HG02970 (cell line): ENCODE measurements around the gene NFIC.
"Not testable (repeated sequence)": the region's sequence is repeated elsewhere in the genome, so short reads cannot be mapped to it uniquely, and the experiment has no call there.

Experiments used
- ATAC-seq: cut with Tn5 transposase; IDR thresholded peaks from one replicate; pipeline ENCODE4 v1.9.1; 2021; ENCODE audit warnings: mild to moderate bottlenecking, moderate library complexity, moderate number of reproducible peaks; ENCODE audit not compliant: unreplicated experiment, low FRiP score

The NFIC gene

DNA sequence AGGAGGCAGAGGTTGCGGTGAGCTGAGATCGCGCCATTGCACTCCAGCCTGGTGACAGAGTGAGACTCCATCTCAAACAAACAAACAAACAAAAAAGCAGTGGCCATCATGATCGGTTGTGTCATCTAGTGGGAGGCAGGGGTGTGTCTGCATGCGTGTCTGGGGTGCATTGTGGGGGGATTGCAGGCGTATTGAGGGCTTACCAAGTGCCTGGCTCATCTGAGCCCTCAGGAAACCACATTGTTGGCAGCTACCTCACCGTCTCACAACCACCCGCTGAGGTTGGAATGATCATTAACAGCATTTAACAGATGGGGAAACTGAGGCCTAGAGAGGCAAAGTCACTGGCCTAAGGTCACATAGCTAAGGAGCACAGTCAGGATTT lies 30.5 kb downstream of the NFIC start:
- ATAC-seq: no peak

DNA sequence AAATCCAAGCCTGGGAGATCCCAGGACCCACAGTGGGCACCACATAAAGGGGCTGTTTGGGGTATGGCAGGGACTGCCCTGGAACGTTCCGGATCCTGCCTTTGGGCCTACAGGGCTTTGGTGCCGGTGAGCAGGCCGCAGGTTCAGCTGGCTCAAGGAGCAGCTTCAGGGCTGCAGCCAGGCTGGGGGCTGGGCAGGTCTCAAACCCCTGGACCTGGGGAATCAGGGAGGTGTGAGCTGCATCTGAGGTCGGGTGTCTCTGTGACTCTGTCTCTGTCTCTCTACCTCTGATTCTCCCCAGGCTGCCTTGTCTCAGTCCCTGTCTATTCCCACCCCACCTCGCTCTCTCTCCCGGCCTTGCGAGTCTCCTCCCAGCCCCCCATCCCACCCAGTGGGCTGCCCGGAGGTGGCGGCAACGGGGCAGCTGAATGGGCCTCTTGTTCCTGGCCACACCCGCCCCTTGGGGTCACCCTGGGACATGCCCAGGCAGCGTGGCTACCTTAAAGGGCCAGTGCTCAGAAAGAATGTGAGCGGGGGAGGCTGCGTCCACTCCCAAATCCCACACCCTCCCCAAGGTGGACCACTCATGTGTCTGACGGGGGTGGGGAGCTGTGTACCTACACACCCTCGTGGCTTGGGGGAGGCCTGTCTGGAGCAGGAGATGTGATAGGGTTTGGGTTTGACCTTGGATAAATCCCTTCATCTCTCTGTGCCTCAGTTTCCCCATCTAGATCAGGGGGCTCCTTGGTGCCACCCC lies 31.1 kb downstream of the NFIC start:
- no peak for ATAC-seq

DNA sequence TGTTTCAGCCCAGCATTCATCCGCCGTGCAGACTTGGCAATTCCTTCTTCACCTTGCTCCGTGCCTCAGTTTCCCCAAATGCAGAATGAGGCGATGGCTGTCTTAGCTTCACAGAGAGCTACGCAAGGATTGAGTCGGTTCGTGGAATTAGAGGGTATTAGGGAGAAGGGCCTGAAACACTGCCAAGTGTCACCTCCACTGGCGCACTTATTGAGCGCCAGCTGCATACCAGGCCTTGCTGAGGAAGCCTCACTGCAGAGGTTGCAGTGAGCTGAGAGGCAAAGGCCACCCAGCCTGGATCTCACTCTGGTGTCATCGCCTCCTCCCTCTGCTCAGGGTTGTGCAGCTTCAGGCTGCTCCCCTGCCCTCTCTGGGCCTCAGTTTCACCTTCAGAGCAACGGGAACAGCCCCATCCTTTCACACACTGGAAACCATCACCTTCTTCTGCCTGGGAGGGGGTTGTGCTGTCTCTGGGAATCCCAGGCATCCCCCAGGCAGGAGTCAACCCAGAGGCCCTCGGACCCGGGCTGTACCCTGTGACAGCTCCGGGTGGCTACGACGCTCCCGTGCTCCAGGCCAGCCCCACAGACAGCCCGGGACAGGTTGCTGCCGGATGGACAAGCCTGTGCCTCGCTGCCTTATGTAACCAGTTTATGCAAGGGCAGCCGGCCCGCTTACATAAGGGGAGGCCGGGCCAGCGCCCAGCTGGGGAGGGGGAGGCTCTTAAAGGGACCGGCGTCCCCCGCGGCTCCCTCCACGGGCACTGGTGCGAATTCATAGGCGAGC lies 31.9 kb downstream of the NFIC start:
- no peak for ATAC-seq

DNA sequence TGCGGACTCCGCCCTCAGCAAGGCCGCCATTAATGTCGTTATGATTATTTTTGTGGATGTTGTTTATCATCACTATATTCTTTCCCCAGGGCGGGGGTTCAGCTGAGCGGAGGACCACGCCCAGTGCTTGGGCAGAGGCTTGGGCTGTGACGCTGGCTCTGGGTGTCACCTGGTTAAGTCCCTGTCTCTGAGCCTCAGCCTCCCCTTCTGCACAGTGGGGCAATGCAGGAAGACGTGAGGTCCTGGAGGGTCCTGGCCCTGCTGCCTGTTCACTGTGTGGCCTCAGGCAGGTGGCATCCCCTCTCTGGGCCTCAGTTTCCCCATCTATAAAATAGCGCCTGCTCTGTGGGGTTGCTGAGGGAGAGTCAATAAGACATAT lies 32.5 kb downstream of the NFIC start:
- no peak for ATAC-seq

DNA sequence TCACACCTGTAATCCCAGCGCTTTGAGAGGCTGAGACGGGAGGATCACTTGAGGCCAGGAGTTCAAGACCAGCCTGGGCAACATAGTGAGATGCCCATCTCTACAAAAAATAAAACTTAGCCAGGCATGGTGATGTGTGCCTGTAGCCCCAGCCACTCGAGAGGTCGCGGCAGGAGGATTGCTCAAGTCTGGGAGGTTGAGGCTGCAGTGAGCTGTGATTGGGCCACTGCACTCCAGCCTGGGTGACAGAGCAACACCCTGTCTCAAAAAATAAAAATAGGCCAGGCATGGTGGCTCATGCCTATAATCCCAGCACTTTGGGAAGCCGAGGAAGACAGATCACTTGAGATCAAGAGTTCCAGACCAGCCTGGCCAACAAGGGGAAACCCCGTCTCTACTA lies 32.9 kb downstream of the NFIC start:
- not testable (repeated sequence) for ATAC-seq

DNA sequence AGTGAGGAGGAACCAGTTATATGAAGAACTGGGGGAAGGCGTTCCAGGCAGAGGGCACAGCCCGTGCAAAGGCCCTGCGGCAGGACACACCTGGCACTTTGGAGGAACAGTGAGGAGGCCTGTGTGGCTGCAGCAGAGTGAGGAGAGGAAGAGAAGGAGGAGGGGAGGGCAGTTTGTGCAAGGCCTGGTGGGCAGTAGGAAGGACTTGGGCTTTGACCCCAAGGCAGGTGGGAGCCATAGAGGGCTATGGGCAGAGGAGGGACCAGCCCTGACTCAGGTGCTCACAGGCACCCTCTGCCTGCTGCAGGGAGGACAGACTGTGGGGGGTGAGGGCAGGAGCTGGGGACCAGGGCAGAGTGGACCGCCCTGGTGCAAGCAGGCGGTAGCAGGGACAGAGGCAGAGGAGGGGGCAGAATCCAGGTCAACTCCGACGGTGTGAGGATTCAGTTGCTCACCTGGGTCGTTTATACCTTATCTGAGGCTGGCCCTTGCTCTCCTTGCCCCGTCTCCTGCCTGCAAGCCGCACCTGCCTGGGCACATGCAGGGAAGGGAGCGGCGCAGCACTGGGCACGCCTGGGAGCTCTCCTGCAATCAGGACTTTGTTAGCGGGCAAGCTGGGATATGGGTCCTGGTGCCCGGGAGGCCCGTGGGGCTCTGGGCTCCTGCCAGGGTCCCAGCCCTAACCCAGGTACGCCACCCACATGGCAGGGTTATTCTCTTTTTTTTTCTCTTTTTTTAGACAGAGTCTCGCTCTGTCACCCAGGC lies 34.8 kb downstream of the NFIC start:
- ATAC-seq: no peak

DNA sequence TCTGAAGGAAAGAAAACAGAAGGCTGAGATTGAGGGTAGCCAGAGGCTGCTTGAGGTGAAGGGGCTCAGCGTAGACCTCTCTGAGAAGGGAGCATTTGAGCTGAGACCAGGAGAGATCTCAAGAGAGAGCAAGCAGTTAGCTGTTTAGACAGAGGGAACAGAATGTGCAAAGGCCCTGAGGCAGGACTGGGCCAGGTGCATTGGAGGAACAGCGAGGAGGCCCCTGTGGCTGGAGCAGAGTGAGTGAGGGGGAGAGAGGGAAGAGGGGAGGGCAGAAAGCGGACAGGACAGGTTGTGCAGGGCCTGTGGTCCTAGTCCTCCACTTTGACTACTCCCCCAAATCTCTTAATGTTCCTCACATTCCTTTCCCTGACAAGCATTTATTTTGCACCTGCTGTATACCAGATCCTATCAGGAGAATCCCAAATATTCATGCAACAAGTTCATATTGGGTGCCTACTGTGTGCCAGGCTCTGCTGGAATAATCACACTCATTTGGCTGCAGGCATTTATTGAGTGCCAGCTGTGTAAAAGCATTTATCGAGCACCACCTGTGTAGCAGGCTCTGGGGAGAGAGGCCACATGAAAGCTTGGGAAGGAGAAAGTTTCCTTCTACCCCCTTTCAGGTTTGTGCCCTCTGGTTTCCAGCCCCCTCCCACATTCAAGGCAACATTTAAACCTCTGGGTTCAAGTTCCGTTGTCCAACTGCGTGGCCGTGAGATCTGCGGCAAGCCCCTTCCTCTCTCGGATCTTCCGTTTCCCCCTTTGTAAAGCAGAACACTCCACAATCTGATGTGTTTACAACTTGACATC lies 36.5 kb downstream of the NFIC start:
- ATAC-seq: no peak

DNA sequence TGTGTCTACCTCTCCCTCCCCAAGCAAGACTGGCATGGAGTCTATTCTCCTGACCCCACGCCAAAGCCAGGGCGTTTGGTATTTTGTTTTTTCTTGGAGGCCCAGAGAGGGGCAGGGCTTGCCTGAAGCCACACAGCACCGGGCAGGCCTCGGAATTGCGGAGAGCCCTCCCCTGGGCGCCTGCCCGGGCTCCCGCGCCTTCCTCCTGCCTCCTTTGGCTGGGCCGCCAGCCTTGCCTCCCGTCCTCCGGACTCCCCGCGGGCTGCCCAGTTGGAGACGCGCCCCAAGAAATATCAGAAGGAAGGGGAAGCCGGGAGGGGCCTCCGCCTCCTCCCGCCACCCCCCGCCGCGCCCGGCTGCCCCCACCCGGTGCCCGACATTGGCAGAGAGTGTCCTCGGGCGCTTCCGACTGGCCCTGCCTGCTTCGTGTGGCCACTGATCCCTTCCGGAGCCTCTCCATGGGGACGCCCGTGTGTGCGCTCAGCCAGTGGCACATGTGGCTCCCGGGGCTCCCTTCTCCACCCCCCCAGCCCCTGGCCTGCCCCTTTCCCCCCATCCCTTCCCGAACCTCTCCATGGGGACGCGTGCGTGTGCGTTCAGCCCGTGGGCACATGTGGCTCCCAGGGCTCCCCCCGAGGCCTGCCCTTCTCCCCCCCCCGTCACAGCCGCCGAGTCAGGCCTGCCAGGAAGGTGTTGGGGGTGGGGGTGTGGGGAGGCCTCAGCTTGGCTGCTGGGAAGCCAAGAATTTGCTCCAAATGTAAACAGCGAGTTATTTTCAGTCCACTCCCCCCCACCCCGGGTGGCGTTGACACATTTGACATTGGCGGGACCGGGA lies 37.3 kb downstream of the NFIC start:
- ATAC-seq: no peak

DNA sequence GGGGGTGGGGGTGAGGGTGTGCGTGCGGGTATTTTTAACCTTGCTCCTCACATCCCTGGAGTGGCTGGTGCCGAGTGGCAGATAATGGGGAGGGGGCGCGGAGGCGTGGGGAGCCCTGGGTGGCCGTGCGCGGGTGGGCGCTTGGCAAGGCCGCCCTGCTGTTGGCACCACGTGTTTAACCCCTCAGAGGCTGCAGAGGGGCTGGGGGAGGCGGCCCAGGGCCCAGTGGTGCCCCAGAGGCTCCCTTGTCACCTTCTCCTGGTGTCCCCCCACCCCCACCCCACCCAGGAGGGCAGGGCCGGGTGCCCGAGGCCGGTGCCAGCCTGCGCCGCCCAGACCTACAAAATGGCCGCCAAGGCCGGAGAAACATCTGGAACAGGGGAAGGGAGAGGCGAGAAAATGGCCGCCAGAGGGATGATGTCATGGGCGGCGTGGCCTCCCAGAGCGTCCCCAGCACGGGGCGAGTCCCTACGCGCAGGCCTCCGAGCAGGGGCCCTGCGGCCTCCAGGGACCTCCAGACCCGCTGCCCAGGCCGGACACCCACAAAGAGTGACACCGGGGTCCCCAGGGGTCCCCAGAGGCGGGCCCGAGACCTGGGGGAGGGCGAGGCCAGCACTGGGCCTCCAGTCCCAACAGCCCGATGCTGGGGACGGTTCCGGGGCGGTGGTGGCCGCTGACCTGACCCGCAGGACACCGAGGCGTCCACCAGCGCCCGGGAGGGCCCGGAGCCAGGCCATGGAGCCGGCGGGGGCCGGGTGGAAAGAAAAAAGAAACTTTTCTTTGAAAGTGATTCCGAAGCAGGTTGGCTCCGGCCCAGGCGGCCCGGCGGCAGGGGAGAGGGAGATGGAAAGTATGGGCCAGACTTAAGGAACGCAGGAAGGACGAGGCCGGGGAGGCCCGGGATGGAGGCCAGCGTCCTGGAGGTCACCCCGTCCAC lies 38.2 kb downstream of the NFIC start:
- no peak for ATAC-seq

DNA sequence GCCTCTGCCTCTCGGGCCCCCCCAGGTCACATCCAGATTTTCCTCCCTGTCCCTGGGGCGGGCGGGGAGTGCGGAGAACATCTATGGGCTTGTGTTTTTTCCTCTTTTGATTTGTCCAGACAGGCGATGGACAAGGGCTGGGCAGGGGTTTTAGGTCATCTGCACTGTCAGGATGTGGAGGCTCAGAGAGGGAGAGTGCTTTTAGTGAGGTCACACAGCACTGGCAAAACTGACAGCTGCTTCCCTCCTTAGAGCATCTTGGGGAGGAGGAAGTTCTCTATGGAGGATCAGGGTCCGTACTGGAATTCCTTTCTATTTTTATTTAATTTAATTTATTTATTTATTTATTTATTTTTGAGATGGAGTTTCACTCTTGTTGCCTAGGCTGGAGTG lies 38.9 kb downstream of the NFIC start:
- ATAC-seq: no peak

DNA sequence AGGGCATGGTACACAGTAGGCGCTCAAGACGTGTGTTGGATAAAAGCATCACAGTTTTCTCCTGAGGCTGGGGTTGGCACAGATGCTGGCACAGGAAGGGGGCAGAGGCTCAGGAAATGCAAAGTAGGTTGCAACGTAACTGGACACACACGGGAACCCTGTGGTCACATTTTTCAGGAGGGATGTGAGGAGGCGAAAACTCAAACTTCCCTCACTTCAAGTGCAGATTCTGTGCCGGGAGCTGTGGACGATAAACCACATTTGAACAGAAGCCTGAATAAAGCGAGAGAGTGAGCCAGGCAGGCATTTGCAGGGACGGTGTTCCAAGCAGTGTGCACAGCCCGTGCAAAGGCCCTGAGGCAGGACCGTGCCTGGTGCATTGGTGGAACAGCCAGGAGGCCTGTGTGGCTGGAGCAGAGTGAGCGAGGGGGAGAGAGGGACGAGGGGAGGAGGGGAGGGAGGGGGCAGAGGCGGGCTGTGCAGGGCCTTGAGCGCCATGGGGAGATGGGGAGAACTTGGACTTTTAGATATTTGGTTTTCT lies 40.3 kb downstream of the NFIC start:
- ATAC-seq: no peak

DNA sequence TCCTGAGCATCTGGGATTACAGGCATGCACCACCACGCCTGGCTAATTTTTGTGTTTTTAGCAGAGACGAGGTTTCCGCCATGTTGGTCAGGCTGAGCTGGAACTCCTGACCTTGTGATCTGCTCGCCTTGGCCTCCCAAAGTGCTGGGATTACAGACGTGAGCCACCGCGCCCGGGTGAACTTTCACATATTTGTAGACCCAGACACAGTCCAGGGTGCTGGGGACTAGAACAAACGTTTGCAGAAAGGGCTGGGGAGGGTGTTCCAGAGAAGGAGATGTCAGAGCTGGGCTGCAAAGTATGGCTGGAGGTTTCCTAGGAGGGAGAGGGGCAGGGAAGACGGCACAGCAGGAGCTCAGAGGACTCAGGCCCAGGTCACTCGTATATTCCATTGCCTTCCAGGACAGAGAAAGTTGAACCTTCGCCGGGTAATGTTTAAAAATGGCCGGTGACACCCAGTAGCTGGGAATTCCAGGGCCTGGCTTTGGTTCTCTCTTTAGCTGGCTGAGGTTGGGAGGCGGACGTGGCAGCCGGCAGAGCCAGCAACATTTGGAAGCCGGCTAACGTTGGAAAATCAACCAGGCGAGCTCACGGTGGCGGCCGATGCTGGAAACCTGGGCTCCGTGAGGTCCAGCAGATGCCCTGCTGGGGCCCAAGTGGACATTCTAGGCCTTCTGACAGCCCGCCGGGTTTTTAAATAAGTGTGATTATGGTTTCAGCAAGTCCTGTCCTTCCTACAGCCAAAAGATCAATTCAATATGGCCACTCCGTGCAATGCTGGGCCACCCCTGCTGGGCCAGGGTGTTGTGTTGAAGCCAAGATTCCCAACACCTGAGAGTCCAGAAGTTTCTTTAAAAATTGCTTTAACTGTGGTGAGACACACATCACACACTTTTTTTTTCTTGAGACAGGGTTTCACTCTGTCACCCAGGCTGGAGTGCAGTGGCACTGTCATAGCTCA lies 41.5 kb downstream of the NFIC start:
- no peak for ATAC-seq

DNA sequence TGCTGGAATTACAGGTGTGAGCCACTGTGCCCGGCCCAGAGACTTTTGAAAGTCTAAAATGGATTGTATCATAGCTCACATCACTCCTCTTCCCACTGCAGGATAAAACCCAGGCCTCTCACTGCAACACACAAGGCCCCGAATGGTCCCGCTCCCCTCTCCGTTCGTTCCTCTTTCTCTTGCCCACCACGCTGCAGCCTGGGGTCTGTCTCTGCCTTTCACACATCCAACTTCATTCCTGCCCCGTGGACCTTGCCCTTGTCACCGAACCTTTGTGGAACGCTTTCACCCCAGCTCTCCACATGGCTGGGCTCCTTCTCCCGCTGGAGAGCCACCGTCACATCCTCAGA lies 42.6 kb downstream of the NFIC start:
- no peak for ATAC-seq

DNA sequence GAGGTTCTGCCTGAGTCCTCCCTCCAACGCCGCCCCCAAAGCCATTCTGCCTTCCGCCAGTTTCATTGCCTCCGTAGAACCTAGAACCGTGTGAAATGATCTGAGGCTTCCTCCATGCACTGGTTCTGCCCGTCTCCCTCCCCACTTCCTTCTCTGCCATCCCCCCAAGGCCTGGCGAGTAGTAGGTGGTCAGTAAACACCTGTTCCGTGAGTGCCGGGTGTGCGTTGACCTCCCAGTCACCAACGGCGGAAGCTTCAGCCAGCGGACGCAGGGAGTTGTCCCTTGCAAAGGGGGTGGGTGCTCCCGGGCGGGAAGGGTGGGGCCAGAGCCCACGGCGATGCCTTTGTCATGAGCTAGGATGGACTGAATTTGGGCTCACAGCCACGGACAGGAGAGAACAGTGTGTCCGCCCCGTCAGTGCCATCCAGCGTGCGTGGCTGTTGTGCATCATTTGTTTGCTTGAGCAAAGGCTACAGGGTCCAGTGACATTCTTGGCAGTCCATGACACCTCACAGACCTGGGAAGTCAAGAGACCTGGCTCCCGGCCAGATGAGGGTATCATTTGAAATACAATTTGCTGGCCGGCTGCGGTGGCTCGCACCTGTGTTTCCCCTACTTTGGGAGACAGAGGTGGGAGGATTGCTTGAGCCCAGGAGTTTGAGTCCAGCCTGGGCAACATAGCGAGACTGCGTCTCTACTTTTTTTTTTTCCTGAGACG lies 43.1 kb downstream of the NFIC start:
- ATAC-seq: no peak

DNA sequence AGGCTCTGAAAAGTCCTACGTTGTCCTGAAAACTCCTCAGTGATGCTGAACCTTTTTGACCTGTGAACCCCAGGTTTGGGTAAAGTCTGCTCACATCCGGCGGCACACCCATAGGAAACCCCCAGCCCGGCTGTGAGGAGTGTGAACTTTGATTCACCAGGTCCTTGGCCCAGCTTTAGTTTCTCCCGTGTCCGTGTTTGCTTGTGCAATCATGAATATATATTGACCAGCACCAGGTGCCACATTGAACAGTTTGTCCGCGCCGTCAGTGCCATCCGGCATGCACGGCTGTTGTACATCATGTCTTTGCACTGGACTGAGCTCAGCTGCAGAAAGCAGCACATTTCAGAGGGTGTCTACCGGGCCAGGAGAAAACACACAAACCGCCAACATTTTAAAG lies 45.3 kb downstream of the NFIC start:
- ATAC-seq: no peak

DNA sequence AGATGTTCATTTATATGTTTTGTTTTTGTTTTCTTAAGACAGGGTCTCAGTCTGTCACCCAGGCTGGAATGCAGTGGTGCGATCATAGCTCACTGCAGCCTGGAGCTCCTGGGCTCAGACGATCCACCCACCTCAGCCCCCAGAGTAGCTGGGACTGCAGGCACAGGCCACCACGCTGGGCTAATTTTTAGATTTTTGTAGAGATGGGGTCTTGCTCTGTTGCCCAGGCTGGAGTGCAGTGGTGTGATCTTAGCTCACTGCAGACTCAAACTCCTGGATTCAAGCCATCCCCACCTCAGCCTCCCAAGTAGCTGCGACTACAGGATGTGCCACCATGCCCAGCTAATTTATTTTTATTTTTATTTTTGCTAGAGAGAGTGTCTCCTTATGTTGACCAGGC lies 45.7 kb downstream of the NFIC start:
- ATAC-seq: no peak
